ENCODE data around the gene FAM241A. TPM values are rescaled to one million over a fixed set of nuclear protein-coding genes. Genes with fewer than 3 reads are reported as not detected.

FAM241A gene
- total RNA-seq, 1 donor = 2.2 TPM

DNA sequence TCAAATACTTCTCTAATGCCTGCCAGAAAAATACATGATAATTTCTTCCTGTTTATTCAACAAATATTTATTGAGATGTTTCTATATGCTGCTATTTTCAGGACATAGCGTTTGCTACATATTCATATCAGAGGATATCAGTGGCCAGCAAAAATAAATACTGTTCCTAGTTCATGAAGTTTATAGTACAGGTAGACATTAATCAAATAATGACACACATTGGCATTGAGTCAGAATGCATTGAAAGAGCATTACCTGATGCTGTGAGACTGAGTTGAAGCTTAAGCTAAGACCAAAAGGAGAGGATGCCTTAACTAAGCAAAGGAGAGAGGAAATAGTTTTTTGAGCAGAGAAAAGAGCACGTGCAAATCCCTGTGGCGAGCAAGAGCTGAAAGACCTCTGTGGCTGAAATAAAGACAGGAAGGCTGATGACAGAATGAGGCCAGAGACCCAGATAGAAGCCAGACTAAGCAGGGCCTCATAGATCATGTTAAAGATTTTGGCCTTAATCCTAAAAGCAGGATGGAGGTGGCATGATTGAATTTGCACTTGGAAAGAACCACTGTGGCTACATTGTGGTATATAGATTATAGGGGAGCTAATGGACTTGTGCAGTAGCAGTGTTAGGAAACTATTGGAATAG is 36.2 kb downstream of the FAM241A start:
- Histone ChIP-seq H2AFZ (ENCODE audit: low read length) (no peak overlapping the region), H3K9me3 (ENCODE audit: low read depth, low read length) (no peaks in the 10 kb centered on the region), H3K36me3 (ENCODE audit: insufficient read depth, low read length) (no peaks in the 10 kb centered on the region), H3K4me3 (ENCODE audit: insufficient read depth, low read length) (no peak overlapping the region), H3K79me2 (ENCODE audit: insufficient read depth, low read length) (no peaks in the 10 kb centered on the region), H3K27me3 (ENCODE audit: insufficient read depth, low read length) (no peaks in the 10 kb centered on the region), H3K27ac (ENCODE audit: low read depth, low read length) (no peak overlapping the region), H3K4me1 (ENCODE audit: insufficient read depth, low read length) (no peaks in the 10 kb centered on the region), H3K4me2 (ENCODE audit: insufficient read depth, low read length) (no peak overlapping the region), H4K20me1 (ENCODE audit: insufficient read depth, low read length) (no peaks in the 10 kb centered on the region)
- DNase-seq (ENCODE audit: insufficient read length, low spot score, missing footprints) = no peak
- TF ChIP-seq, protein P1, sequence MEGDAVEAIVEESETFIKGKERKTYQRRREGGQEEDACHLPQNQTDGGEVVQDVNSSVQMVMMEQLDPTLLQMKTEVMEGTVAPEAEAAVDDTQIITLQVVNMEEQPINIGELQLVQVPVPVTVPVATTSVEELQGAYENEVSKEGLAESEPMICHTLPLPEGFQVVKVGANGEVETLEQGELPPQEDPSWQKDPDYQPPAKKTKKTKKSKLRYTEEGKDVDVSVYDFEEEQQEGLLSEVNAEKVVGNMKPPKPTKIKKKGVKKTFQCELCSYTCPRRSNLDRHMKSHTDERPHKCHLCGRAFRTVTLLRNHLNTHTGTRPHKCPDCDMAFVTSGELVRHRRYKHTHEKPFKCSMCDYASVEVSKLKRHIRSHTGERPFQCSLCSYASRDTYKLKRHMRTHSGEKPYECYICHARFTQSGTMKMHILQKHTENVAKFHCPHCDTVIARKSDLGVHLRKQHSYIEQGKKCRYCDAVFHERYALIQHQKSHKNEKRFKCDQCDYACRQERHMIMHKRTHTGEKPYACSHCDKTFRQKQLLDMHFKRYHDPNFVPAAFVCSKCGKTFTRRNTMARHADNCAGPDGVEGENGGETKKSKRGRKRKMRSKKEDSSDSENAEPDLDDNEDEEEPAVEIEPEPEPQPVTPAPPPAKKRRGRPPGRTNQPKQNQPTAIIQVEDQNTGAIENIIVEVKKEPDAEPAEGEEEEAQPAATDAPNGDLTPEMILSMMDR (IDR thresholded peaks at IDR 0.05; ENCODE audit: extremely low read depth, low read depth, low read length) = no peak

DNA sequence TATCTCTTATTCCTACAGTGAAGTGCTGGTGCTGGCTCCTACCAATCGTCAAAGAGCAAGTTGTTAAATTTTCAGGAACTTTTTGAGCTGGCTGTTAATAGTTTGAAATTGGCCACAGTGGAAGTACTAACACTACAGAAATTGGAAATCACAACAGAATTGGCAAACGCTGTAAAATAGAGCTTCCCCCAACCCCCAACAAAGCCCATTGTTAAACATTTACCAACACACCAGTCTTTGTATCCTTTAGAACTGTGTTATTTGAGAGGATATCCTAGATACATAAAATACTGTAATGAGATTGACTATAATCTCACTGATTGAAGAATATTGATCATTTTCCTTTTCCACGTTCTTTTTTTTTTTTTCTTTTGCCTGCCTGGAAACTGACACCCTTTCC is 37.4 kb downstream of the FAM241A start:
- Histone ChIP-seq H2AFZ (ENCODE audit: low read length) (no peak overlapping the region), H3K79me2 (ENCODE audit: insufficient read depth, low read length) (no peaks in the 10 kb centered on the region), H3K4me3 (ENCODE audit: insufficient read depth, low read length) (no peak overlapping the region), H3K27me3 (ENCODE audit: insufficient read depth, low read length) (no peaks in the 10 kb centered on the region), H3K4me2 (ENCODE audit: insufficient read depth, low read length) (no peak overlapping the region), H4K20me1 (ENCODE audit: insufficient read depth, low read length) (no peaks in the 10 kb centered on the region), H3K4me1 (ENCODE audit: insufficient read depth, low read length) (no peaks in the 10 kb centered on the region), H3K27ac (ENCODE audit: low read depth, low read length) (no peak overlapping the region), H3K36me3 (ENCODE audit: insufficient read depth, low read length) (no peaks in the 10 kb centered on the region), H3K9me3 (ENCODE audit: low read depth, low read length) (no peaks in the 10 kb centered on the region)
- no peak for DNase-seq (ENCODE audit: insufficient read length, low spot score, missing footprints)
- TF ChIP-seq, protein P1 (IDR thresholded peaks at IDR 0.05; ENCODE audit: extremely low read depth, low read depth, low read length) = no peak

DNA sequence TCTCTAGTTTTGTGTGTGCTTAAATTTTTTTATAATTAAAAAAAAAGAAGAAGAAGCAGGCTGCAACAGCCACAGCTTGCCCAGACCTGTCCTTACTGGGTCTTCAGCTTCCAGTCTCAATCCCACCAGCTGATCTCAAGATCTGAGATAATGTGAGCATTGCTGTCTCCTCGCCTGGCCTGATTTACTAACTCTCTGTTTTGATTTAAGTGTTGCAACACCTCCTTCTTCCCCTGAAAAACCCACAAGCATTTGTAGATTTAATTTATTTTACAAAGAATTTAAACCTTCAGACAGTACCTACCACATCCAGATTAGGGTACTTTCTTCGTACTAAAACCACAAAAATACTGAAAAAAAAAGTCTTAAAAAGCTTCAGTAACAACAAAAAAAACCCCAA is 38.0 kb downstream of the FAM241A start:
- Histone ChIP-seq H3K79me2 (ENCODE audit: insufficient read depth, low read length) (no peaks in the 10 kb centered on the region), H2AFZ (ENCODE audit: low read length) (no peak overlapping the region), H3K9me3 (ENCODE audit: low read depth, low read length) (no peaks in the 10 kb centered on the region), H4K20me1 (ENCODE audit: insufficient read depth, low read length) (no peaks in the 10 kb centered on the region), H3K27ac (ENCODE audit: low read depth, low read length) (no peak overlapping the region), H3K4me1 (ENCODE audit: insufficient read depth, low read length) (no peaks in the 10 kb centered on the region), H3K4me3 (ENCODE audit: insufficient read depth, low read length) (no peak overlapping the region), H3K27me3 (ENCODE audit: insufficient read depth, low read length) (no peaks in the 10 kb centered on the region), H3K4me2 (ENCODE audit: insufficient read depth, low read length) (no peak overlapping the region), H3K36me3 (ENCODE audit: insufficient read depth, low read length) (no peaks in the 10 kb centered on the region)
- DNase-seq (ENCODE audit: insufficient read length, low spot score, missing footprints) = no peak
- TF ChIP-seq, protein P1 (IDR thresholded peaks at IDR 0.05; ENCODE audit: extremely low read depth, low read depth, low read length) = no peak

DNA sequence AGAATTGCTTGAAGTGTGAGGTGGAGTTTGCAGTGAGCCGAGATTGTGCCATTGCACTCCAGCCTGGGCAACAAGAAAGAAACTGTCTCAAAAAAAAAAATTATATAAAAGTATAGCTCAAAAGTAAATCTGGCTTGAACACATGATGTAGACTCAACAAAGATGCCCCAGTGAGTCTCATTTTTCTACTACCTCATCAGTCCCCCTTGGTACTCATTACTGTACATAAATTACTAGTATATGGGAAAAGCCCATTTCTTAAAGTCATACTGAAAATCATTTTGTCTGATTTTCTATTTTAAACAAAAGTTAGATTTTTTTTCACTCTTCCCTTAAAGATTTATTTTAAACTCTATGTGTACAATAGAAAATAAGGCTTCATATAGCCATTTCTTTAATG is 39.2 kb downstream of the FAM241A start:
- Histone ChIP-seq H3K27me3 (ENCODE audit: insufficient read depth, low read length) (no peaks in the 10 kb centered on the region), H3K4me3 (ENCODE audit: insufficient read depth, low read length) (no peak overlapping the region), H3K79me2 (ENCODE audit: insufficient read depth, low read length) (no peaks in the 10 kb centered on the region), H3K27ac (ENCODE audit: low read depth, low read length) (no peak overlapping the region), H2AFZ (ENCODE audit: low read length) (no peak overlapping the region), H4K20me1 (ENCODE audit: insufficient read depth, low read length) (no peaks in the 10 kb centered on the region), H3K4me2 (ENCODE audit: insufficient read depth, low read length) (no peak overlapping the region), H3K9me3 (ENCODE audit: low read depth, low read length) (no peaks in the 10 kb centered on the region), H3K36me3 (ENCODE audit: insufficient read depth, low read length) (no peaks in the 10 kb centered on the region), H3K4me1 (ENCODE audit: insufficient read depth, low read length) (no peaks in the 10 kb centered on the region)
- DNase-seq (ENCODE audit: insufficient read length, low spot score, missing footprints) = no peak
- TF ChIP-seq, protein P1 (IDR thresholded peaks at IDR 0.05; ENCODE audit: extremely low read depth, low read depth, low read length) = no peak
